ENCODE results near the gene ELOVL3. TPM values are rescaled to one million over a fixed set of nuclear protein-coding genes. Genes with fewer than 3 reads are reported as not detected.
A peak's percentile ranks its signal among the peaks of the same experiment; 100 is the strongest.

Gene ELOVL3
- total and polyA plus RNA-seq, 9 of the 15 experiments (the other 6 are each of a cell fraction or from before 2014, with no cell fraction given): 0.32 to 3.3 (median 0.87) TPM

GRCh38 chr10:102245082-102245931 is 19.2 kb downstream of the ELOVL3 start, which contains the start of gene GBF1 (continued):
- TF ChIP-seq, protein P1, sequence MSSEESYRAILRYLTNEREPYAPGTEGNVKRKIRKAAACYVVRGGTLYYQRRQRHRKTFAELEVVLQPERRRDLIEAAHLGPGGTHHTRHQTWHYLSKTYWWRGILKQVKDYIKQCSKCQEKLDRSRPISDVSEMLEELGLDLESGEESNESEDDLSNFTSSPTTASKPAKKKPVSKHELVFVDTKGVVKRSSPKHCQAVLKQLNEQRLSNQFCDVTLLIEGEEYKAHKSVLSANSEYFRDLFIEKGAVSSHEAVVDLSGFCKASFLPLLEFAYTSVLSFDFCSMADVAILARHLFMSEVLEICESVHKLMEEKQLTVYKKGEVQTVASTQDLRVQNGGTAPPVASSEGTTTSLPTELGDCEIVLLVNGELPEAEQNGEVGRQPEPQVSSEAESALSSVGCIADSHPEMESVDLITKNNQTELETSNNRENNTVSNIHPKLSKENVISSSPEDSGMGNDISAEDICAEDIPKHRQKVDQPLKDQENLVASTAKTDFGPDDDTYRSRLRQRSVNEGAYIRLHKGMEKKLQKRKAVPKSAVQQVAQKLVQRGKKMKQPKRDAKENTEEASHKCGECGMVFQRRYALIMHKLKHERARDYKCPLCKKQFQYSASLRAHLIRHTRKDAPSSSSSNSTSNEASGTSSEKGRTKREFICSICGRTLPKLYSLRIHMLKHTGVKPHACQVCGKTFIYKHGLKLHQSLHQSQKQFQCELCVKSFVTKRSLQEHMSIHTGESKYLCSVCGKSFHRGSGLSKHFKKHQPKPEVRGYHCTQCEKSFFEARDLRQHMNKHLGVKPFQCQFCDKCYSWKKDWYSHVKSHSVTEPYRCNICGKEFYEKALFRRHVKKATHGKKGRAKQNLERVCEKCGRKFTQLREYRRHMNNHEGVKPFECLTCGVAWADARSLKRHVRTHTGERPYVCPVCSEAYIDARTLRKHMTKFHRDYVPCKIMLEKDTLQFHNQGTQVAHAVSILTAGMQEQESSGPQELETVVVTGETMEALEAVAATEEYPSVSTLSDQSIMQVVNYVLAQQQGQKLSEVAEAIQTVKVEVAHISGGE (CRISPR knock-in tag; IDR thresholded peaks at IDR 0.05): peak in 1 of 3 experiments; percentile 87; a peak in 2 of 6 replicates
- TF ChIP-seq TEAD4 (IDR thresholded peaks at IDR 0.05; ENCODE audit: low read length) (no peak), TEAD4 (CRISPR knock-in tag; IDR thresholded peaks at IDR 0.05; ENCODE audit: borderline replicate concordance) (no peak), ARNT (IDR thresholded peaks at IDR 0.05) (no peak), COPS2 (conservative IDR thresholded peaks at IDR 0.05) (no peak), SRSF9 (IDR thresholded peaks at IDR 0.05; ENCODE audit: borderline replicate concordance, low read depth, low read length) (no peak), ZNF280B (CRISPR knock-in tag; IDR thresholded peaks at IDR 0.05) (no peak), HLTF (IDR thresholded peaks at IDR 0.05) (no peak), CREB1 (IDR thresholded peaks at IDR 0.05) (peak; percentile 80), CREB1 (CRISPR knock-in tag; IDR thresholded peaks at IDR 0.05) (0 out of 2 replicates have a peak, but pooled peaks have one; percentile 65), TFAM (CRISPR knock-in tag; conservative IDR thresholded peaks at IDR 0.05) (no peak), CLOCK (CRISPR knock-in tag; IDR thresholded peaks at IDR 0.05; ENCODE audit: borderline replicate concordance) (no peak), NEUROD1 (IDR thresholded peaks at IDR 0.05; ENCODE audit: borderline replicate concordance, low read depth, low read length, partially characterized antibody) (peak; percentile 94), ZNF444 (CRISPR knock-in tag; IDR thresholded peaks at IDR 0.05) (no peak), XRCC5 (IDR thresholded peaks at IDR 0.05; ENCODE audit: low read depth, low read length) (0 out of 2 replicates have a peak, but pooled peaks have one; percentile 28), MCM2 (IDR thresholded peaks at IDR 0.05; ENCODE audit: low read depth) (no peak), PREB (CRISPR knock-in tag; IDR thresholded peaks at IDR 0.05) (0 out of 2 replicates have a peak, but pooled peaks have one; percentile 5)

Measured in K562 (cell line).